Hypothalamus (tissue), 51 donors: ENCODE results near the gene YLPM1.

Source experiments
- DNase-seq, 51 donors: peaks; one replicate each; lab custom pipeline; 2025; lab: John Stamatoyannopoulos, UW

The YLPM1 gene

DNA sequence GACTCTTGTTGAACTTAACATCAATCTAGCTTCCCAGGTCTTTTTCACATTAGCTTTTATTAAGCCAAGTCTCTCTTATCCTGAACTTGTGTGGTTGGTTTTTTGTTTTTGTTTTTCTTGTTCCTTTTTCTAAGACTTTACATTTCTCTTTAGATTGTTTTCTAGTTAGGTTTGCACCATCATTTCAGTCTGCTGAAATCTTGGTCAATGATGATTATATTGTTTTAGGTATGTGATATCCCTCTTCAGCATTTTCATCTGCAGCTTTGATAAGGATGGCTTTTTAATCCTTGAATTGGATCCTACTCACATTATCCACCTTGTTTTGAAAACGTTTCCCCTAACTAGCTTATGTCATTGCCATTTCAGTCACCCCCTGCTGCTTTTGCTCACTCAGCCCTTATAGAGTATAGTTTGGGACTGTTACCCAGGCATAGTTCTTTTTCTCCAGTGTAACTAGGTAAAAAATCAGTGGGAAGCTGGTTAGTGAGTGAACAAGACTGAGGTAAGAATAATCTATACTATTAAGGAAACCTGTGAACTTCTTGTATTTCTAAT is 22.0 kb downstream of the YLPM1 start:
- no peak for DNase-seq

DNA sequence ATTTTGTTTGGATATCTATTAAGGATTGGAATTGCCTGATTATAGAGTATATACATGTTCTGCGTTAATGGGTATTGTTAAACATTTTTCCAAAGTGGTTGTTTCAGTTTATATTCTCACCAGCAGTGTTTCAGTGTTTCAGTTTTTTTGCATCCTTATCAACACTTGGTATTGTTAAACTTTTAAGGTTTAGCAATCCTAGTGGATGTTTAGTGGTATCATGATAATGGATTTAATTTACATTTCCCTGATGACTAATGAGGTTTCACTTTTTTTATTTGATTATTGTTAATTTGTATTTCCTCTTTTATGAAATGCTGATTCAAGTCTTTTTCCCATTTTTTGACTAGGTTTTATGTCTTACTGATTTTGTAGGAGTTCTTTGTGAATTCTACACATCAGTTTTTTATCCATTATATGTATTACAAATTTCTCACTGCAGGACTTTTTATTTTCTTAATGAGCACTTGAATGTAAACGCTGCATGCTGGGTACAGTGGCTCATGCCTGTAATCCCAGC is 23.7 kb downstream of the YLPM1 start:
- no peak for DNase-seq

DNA sequence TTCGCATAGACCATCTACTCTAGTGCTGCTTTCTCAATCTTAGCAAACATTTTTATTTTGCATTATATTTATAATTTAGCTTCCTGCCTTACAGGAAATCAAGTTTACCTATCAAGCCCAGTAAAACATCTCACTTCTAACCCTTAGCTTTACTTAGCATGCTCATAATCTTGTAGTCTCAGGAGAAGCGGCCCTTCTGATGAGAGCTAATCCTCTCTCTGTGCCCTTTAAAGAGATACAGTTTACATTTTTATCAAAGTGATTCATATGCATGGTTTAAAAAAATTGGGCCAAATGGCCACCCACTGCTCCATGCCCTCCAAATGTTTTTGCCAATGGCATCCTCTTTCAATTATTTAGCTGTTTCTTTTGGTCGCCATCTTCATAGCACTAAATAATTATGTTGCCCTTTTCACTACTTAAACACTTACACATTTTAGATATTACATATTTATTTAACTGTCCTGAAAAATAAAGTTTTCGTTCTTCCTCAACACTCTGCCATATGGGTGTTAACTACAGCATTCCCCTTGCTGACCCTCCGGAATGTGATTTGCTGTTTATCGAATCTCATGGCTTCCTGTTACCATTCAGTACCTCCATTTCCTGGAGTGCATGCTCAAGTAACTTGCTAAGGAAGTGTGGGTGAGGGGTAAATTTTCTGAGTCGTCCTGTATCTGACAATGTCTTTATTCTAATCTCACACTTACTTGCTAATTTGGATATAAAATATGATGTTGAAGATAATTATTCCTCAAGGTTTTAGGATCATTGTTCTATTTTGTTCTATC is 29.3 kb downstream of the YLPM1 start:
- no peak for DNase-seq

DNA sequence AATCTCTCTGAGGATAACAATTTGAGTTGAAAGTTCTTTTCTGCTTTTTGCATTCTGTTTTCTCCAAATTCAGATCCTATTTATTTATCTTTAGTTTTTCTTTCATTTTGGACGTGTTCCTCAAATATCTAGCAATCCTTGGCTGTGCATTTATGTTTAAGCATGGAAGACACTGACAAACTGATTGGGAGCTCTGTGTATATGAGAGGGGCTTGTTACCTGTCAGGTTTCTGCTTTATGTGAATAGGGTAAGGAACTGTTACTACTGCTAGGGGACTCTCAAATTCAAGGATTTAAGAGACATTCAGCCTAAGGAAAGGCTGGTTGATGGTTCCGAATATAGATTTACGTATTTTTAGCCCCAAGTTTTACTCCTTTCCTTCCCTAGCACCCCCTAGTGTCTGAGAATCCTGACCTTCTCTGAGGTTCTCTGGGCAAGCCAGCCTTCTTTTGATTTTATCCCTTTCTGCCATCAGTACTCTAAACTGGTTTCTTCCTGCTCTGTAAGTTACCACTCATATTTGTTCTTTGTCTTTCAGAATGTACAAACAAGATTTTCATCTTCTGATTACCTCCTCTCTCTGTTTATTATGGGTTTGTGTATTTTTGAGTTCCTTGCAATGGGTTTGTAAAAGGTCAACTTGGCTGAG is 30.5 kb downstream of the YLPM1 start:
- no peak for DNase-seq

DNA sequence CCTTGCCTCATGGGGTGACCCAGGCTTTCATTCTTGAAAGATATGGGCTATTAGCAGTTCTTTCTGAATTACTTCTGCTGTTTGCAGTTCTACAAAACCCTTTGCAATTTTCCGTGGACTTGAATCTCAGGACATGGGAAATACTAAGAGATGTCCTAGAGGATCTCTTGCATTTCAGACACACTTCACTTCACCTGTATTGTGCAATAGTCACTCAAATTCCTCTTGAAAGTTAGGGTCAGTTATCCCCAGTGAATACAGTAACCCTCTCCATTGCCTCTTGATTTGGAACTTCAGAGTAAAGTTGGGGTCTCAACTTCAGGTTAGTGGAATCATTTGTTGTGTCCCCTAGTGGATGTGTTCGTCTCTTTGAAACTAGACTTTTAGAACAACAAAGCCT is 31.8 kb downstream of the YLPM1 start:
- DNase-seq = no peak

DNA sequence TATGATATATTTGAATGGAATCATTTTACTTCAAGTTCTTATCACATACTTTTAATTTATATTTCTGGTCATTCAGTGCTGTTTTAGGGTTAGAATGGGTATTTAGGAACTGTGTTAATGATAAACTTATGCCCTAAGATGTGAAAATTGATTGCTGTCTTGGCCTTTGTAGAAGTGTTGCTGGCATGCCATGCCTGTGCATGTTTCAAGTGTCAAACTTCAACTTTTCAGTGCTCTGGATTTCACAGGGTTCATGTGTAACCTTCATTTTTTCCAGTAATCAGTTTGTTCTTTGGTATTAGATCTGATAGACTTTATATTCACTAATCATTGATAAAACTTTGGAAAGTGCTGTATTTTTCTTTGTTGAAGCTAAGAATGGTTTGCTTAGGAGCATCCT is 36.6 kb downstream of the YLPM1 start:
- no peak for DNase-seq

DNA sequence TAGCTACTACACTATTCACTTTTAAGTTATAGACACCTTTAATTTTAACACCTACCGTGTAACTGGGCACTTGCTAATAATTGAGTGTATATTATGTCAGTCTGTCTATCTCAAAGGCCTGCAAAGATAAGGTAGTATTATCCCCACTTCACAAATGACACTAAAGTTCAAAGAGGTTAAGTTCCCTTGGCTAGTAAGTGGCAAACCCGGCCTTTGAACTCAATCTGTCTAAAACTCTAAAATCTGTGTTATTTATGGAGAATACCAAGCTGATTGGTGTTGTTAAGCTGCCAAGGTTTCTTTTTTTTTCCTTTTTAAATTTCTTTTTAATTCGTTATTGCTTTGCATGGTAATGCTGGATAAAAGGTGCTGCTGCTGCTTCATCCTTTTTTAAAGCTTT is 37.7 kb downstream of the YLPM1 start:
- no peak for DNase-seq

DNA sequence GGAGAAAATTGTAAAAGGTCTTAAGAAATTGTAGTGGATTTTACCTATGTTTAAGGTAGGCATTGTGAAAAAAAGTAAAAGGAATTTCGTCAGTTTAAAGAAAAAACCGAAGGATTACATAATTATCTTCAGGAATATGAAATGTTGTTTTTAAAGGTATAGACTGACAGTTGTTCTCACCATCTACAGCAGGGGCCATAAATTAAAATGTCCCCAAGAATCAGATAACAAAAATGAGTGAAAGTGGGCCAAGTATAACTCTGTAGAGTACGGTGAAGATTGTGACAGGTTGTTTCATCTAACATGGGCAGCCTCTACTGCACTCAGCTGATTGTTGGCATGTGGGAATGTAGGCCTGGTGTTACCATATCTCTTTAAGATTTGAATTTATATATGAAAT is 38.3 kb downstream of the YLPM1 start:
- DNase-seq = no peak

DNA sequence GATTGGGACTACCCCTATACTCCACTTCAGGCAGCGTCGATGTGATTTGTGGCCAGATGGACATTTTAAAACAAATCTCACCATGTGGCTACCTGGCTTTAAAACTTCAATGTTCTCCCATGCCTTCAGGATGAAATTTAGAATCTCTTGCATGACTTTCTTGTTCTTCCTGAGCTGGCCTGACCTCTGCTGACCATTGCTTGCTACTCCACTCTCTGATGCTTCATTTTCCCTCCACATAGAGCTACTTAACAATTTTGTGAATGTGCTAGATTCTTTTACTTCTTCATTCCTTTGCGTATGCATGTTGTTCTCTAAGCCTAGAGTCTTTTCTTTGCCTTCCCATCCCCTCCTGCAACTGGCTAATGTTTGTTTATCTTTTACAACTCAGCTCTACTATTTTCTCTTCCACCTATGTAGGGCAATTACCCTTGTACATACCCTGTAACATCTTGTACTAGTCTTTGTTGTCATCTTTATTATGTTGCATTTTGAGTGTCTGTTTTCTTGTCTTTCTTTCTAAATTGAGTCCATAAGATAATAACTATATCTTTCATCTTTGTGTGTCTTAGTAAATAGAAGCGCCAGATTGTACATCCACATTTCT is 41.2 kb downstream of the YLPM1 start:
- DNase-seq = peak in 5 of 51 donors; percentile 1 to 18 (median 4)

DNA sequence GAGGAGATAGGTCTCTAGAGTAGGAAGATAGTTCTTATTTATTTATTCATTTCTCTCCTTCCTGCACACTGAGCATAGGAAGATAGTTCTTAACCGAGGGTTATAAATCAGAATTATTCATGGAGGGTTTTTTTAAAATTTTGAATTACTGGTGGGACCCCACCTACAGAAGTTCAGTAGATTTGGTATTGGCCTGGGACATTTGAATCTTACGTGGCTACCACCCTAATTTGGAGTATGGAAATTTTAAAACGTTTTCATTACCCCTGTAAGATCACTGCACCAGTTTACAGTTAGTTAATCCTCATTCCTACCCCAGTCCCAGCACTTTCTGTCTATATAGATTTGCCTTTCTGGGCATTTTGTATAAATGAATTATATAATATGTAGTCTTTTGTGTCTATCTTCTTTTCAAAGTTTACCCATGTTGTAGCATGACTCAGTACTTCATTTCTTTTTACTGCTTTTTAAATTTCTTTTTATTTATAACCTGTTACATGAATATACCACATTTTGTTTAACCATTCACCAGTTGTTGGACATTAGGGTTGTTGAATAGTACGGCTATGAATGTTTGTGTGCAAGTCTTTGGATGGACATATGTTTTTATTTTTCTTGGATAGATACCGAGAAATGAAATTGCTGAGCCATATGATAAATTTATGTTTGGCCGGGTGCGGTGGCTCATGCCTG is 44.9 kb downstream of the YLPM1 start:
- DNase-seq = no peak

DNA sequence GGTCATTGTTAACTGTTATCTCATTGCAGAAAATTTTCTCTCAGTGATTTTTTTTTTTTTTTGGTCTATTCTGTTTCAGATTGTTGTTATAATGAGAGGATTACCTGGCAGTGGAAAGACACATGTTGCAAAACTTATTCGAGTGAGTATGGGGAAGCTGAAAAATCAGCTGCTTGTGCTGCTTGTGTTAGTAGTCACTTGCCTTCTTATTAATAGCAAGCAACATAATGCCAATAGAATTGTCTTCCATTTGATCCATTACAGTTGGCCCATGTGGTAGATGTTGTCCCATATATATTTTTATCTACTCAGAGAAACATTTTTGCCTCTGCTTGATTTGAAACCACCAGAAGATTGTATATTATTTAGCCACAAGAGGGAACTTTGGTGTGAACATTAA is 53.0 kb downstream of the YLPM1 start:
- DNase-seq = no peak

DNA sequence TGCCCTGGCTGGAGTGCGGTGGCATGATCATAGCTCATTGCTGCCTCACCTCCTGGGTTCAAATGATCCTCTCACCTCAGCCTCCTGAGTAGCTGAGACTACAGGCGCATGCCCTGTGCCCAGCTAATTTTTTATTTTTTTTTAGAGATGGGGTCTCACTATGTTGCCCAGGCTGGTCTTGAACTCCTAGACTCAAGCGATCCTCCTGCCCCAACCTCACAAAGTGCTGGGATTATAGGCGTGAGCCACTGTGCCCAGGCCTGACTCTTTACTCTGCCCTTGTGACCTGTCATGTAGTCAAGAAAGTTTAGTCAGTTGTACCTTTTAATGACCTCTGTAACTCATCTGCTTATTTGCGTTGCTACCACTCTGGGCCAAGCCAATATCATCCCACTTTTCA is 57.2 kb downstream of the YLPM1 start:
- no peak for DNase-seq

DNA sequence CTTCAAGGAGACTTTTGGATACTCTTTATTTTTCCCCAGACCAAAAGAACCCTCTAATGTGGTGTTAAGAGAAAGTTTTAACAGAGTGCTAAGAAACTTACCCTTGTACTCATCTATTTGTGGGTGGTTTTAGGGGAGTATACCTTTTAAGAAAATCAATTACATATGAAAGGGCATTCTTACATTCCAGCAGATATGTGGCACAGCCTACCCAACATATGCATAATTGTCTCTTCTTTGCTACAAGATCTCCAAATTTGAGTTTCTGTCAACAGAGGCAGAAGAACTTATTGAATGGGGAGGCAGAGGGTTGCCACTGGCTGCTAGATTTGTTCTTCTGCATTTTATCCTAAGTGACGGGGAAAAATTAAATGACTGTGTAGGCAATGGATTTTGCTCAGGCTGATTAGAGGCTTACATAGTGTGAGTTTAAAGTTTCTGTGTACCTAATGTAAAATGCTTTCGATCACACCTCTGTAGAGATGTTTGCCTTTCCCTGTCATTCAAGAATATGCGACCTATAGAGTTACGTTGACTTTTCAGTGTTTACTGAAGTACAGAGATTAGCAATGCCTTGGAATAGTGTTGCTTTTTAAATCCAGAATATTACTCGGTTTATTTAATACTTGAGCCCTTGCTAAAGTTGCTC is 58.3 kb downstream of the YLPM1 start:
- no peak for DNase-seq

DNA sequence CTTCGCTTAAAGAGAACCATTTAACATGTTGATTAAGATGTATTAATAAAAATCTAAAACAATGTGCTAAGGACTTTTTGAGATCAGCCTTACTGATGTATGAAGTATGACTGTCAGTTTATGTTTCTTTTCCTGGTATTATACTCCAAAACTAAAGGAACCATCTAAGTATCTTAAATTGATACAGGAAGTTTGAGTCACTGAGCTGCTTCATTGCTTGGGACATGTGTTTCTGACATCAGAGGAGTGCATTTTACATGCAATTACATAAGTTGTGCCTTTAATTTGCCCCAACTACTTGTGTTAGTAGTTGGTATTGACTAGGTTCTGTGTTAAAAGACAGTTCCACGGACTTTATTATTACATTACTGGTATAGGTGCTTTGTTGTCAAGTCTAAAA is 61.9 kb downstream of the YLPM1 start:
- no peak for DNase-seq

DNA sequence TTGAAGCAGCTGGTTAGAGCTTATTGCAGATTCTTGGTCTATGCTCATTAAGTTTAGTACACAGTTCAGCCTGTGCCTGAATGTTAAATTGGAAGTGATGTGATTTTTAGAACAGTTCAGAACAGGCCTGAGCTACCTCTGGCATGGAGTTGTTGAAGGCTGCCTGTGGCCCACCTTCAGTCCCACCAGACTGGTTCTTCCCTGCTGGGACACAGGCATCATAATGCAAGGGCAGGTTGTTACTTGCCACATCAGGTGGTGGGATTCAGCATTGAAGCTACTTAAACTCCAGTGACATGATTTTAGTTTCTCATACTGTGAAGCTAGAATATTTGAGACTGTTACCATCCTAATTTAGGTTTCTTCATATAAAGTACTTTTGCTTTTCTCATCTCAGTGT is 63.5 kb downstream of the YLPM1 start:
- no peak for DNase-seq

DNA sequence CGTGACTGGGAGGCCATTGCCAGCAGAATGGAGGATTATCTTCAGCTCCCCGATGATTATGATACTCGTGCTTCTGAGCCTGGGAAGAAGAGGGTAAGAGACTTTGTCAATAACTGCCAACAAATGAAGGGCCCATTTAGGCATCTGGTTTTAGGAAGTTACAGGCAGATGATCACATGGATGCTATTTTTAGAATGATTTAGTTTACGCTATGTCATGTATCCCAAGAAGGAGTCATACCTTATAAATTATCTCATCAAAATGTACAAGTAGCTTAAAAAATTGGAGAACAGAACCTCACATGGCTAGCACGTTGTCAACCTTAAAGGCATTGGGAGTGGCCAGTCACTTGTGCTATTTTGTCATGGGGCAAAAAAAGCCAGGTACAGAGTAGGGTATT is 66.1 kb downstream of the YLPM1 start:
- DNase-seq = no peak

DNA sequence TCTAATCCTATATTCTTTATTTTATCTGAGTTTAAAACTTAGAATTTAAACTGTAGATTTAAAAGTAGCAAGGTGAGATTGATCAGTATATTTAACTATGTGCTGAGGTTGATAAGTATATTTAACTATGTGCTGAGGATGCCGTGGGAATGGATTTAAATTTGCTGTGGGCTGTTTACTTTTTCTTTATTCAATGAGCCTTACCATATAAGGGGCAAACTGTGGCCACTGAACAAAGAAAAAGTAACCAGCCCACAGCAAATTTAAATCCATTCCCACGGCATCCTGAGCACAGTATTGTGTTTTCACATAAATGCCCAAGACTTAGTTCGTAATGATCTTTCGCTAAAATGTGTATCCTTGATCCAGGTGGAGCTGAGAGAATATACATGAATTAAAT is 69.7 kb downstream of the YLPM1 start:
- DNase-seq = no peak

DNA sequence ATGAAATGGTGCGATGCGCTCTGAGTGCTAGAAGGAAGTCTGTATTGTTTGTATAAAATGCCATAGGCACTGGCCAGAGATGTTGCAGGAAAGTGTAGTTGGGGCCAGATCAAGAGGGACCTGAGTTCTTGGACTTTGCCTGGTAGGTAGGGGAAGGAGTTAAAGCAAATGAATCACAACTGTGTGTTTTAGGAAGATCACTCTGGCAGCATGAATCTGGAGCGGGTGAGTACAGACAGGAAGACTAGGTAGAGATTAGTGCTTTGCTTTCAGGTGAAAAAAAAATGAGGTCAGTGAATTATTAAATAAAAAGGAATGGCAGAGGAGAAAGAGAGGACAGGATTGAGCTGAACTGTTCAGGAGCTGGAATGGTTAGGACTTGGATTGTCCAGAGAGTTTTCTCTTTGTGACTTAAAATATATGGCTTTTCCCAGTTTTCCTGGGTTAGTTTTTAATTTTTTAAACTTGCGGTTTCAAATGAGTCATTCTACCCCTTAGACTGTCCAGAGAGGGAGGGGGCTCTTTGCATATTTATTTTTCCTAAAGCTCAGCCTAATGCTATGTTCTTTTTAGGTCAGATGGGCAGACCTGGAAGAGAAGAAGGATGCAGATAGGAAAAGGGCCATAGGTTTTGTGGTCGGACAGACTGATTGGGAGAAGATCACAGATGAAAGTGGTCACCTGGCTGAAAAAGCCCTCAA is 71.7 kb downstream of the YLPM1 start:
- DNase-seq = no peak

DNA sequence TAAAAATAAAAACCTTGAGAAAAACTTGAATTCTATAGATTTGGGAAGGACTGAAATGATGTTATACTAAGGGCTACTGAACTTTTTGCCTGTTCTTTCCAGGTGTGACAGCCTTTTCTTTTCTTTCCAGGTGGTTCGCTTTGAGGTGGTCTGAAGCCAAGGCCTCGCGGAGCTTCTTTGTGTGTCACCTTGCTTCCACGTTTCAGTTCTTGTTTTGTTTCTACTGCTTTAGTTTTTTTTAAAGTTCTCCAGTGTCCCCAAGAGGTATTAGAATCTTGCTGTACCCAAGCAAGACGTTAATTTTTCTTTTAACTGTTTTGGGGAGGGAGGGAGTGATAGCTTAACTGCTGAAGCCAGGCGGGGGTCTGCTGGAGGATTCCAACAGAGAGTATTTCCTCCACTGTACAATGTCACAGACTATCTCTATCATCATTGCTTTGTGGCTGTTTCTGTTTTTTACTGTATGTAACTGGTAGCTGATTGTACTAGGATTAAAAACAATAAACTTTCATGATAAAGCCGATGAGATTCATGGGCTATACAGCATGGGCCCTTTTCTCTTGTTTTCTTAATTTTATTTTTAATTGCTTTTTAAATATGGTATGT is 72.6 kb downstream of the YLPM1 start:
- no peak for DNase-seq
